NOMO-1 treated with dmso at 0.1 percent for 144 hours (cell line): ENCODE data around the gene MAEA.
A peak's percentile ranks its signal among the peaks of the same experiment; 100 is the strongest.
"Not testable (repeated sequence)": the region's sequence is repeated elsewhere in the genome, so short reads cannot be mapped to it uniquely, and the experiment has no call there.

Source experiments
- DNase-seq: peaks from one replicate; lab custom pipeline; 2025; ENCODE audit not compliant: unreplicated experiment; lab: John Stamatoyannopoulos, UW

MAEA gene

DNA sequence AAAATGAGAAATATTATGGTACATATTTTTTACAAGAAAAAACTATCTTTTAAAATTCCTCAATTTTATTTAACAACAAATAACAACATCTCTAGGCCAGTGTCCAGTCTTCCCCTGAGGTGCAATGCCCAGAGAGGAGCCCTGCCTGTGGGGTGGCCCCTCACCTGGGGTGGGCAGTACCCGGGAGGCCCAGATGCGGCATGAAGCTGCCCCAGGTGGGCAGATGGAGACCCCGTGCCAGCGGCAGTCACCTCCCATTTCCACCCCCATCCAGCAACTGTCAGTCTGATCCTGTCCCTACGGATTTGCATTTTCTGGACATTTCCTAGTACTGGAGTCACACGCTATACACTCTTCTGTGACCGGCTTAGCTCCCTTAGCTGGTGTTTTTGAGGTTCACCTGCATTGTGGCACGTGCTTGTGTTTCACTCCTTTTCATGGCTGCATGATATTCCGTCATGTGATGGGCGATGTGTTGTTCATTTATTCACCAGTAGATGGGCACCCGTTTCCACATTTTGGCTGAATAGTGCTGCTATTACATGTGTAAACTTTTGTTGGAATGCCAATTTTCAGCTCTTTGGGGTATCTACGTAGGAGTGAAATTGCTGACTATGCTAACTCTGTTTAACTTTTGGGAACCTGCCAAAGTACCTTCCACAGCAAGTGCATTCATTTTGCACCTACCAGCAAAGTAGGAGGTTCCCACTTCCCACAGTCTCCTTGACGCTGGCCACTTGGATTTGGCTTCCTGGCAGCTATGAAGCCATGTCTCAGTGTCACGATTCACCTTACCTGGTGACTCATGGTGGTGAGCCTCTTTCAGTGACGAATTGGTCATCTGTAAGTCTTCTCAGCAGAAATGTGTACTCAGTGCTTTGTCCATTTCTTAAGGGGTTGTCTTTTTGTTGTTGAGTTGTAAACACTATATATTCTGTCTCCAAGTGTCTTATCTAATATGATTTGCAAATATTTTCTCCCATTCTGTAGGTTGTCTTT lies 11.7 kb upstream of the MAEA start:
- no peak for DNase-seq

- DNase-seq, result no peak
Measured at GRCh38 chr4:1279253-1279652, 10.4 kb upstream of the MAEA start.

GRCh38 chr4:1283711-1284110 lies 6.0 kb upstream of the MAEA start:
- no peak for DNase-seq

- DNase-seq, result no peak
Measured at GRCh38 chr4:1285151-1285789, 4.4 kb upstream of the MAEA start.

DNA sequence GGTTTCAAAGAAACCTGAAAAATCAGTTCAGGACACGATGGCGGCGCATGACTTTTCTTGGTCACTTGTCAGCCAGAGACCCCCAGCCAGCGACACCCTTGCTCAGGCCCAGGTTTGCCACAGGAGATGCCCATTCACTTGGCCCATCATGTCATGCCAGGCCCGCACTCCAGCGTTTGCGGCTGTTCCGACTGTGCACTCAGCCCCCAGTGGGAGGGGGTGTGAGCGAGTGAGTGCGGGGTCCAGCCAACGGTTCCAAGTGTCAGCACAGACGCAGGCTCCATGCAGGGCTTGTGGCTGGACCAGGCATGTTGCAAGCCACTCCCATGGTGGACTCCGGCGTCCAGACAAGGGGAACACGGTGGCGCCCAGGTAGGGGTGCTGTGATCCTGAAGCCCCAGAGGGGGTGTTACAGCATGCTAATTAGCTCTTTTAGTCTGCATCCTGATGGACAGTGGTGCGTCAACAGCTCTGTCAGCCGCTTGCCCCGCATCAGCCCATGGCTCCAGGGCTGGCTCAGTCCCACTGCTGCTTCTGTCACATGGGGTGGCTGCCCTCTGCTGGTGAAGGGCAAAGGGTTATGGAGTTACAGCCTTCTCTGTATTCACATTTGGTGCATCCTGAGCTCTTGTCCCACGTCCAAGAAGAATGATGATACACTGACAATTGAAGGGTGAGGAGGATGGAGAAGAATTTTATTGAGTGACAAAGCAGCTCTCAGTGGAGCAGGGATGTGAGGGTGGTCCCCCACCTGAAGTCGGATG lies 3.7 kb upstream of the MAEA start:
- peak; percentile 3 for DNase-seq

DNA sequence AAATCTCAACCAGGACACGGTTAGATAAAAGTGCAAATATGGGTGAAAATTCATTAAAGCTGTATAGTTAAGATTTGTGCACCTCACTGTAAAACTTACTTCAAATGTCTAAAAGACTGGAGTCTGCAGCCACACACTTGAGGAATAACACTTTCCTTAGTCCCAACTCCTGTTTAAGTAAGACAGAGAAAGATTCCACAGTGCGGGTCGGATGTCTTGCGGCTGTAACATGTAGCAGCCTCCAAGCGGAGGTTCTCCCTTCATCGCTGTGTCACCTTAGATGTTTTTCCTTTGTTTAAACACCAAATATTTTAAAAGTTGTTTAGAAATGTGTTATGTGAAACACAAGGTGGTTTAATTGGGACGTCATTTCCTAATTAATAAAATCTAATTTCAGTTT lies 905 bp upstream of the MAEA start:
- DNase-seq, result no peak

DNA sequence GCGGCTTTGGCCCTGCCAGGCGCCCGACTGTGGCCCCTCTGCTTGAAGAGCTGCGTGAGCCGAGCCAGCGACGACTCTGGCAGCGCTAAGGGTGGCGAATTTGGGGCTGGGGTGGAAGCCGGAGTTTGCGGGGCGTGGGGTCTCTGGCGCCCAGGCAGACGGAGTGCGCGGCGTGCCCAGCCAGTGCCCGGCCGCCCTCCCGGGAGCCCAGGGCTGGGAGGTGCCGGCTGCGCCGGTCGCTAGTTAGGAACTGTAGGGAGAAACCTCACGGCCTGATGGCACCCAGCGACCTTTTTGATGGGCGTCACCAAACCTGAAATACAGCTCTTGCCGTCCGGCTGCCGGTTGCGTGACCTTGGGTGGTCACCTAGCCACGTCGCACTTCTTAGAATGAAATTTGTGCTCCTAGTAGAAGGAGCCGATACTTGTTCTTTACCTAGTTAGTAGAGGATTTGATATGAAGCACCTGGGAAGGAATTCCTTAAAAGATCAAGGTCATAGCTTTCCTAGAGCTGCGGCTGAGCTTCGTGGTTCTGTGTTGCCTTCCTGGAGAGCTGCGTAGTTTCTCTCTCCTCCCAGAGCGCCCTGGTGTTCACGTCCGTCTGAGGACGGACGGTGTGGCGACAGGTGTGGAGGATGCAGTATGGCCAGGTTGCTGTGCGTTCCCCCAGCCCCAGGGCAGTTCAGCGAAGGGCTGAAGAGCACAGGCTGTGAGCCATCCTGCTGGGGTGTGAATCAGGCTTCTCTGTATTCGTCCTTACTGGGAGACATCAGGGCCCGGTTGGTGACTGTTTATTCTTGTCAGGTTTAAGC lies 680 bp downstream of the MAEA start:
- no peak for DNase-seq

DNA sequence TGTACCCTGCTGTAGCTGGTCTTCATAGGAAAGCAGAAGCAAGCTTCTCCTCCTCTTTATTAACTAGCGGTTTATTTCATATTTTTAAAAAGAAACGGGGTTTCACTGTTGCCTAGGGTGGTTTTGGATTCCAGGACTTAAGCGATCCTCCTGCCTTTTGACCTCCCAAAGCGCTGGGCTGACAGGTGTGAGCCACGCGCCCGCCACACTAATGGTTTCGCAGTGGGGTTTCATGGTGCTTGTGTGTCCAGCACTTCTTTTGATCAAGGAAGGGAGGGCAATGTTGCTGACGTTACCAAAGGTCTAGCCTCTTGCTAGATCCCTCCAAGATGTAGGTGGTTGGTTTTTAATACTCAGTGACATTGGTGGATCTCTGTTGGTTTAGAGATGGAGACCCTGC lies 1.4 kb downstream of the MAEA start:
- DNase-seq, result no peak

DNA sequence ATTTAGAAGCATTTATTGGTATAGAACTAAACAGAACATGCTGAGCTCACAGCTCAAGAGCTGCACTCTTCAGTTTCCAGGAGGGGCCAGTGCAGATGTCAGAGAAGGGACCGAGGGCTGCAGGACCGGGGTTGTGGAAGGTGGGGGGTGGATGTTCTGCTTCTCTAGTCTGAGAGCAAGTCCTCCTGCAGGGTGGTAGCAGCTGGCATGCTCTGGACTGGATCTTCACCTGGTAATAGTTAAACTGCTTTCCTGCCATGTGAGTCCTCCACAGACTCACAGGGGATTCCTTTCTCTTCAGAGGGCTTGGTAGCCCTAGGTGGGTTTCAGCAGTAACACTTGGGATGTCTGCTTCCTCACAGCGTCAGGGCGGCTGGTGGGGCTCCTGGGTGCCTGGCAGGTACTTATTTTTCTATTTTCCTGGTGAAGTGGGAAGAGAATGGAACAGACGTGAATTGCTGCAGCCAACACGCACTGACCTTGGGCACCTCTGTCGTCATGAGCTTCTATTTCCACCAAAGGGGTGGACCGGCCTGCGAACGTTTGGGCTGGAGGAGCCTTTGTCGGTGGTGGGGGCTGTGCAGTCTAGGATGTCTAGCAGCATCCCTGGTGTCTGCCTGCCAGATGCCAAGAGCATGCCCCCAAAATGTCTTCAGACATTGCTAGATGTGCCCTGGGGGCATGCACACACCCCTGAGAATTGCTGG lies 2.5 kb downstream of the MAEA start:
- no peak for DNase-seq

DNA sequence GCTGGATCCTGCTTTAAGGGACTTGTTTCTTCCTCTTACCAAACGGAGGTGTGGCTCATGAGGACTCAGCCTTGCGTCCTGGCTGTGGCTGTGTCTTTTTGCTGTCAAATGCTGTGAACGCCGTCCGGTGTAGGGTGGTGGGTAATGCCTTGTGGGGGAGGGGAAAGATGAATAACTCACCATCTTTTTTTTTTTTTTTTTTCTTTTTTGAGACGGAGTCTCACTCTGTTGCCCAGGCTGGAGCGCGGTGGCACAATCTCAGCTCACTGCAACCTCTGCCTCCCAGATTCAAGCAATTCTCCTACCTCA lies 3.0 kb downstream of the MAEA start:
- DNase-seq, result not testable (repeated sequence)

GRCh38 chr4:1293531-1293941 lies 3.8 kb downstream of the MAEA start:
- no peak for DNase-seq

- DNase-seq, result no peak
Measured at GRCh38 chr4:1293991-1294390, 4.3 kb downstream of the MAEA start.

DNA sequence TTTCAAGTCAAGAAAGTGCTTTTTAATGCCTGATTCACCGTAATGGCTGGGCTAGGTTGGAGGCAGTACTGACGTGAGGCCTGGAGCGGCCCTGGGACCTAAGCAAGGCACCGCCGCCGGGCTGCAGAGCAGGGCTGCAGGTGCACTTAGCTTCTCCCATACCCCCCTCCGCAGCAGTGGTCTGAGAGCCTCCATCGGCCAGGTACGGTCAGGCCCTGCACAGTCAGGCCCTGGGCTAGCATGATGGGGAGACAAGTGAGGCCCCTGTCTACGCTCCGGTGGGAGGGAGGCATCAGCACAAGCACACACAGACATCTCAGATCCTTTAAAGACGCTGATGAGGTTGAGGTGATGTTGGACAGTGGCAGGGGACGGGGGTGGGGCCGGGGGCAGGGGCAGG lies 4.7 kb downstream of the MAEA start:
- DNase-seq, result no peak

GRCh38 chr4:1294891-1295290 lies 5.2 kb downstream of the MAEA start:
- no peak for DNase-seq

- DNase-seq, result no peak
Measured at GRCh38 chr4:1295405-1296055, 5.8 kb downstream of the MAEA start.

DNA sequence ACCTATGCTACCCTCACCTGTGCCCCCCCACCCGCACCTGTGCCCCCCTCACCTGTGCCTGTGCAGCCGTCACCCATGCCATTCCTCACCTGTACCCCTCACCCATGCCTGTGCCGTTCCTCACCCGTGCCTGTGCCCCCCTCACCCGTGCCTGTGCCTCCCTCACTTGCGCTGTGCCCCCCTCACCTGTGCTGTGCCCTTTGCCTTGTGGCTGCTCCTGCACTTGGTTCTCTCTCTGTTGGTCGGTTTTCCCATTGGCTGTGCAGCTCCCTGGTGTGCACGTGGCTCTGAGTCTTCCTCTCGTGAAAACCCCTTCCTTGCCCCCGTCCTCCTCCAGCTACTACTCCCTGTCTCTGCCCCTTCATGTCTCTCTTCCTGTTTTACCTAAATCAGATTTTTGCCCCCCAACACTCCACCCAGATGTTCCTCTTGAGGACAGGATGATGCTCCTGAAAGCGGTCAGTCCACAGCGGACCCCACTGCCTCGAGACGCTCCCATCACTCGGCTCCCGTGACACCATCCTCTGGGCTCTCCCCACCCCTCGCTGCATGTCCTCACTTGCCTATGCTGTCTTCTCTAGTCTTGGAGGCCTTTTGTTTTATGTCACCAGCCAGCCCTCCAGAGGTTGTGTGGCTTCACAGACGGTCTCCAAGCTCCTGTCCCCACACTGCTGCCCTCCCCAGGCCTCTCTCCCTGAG lies 6.8 kb downstream of the MAEA start:
- DNase-seq, result no peak

GRCh38 chr4:1297023-1297395 lies 7.3 kb downstream of the MAEA start:
- DNase-seq, result no peak

- DNase-seq, result no peak
Measured at GRCh38 chr4:1297456-1298325, 8.0 kb downstream of the MAEA start.
